NT2/D1 (cell line): ENCODE results near the gene TK2.

Experiments
- SUZ12 ChIP-seq: IDR thresholded peaks from 2 replicates; pipeline ENCODE4 v1.6.1; 2011; ENCODE audit not compliant: insufficient read length, insufficient read depth; ENCODE audit errors: extremely low read depth
- YY1 ChIP-seq: IDR thresholded peaks from 2 replicates; pipeline ENCODE4 v1.6.1; 2011; ENCODE audit not compliant: insufficient read length, insufficient read depth

GRCh38 chr16:66551788-66552285 is 1.9 kb upstream of the TK2 start:
- TF ChIP-seq SUZ12 (no peak), YY1 (no peak)
